GM12878 (cell line): ENCODE data around the gene MPZL1. TPM values are rescaled to one million over a fixed set of nuclear protein-coding genes. Genes with fewer than 3 reads are reported as not detected.
A peak's percentile ranks its signal among the peaks of the same experiment; 100 is the strongest.

Experiments used
- ATAC-seq: fragments of 200-7000 bp; cut with Tn5 transposase; 3 replicates; pipeline ENCODE4 v1.9.1; 2020; ENCODE audit warnings: mild to moderate bottlenecking, moderate library complexity
- BruUV-seq: library from RNA; stranded (reverse); fragments of 400-500 nt; replicated peaks from 2 replicates; lab custom pipeline; 2021; lab: Mats Ljungman, UMichigan
- CTCF ChIA-PET: fragments of 300-600 bp; sonication (Branson Sonifier 250); formaldehyde crosslinking; extraction: SDS; loops from one replicate; lab custom pipeline; 2021; ENCODE audit warnings: inconsistent platforms; lab: Yijun Ruan, JAX
- POLR2A ChIA-PET: fragments of 350-600 bp; formaldehyde crosslinking; extraction: SDS; loops from one replicate; lab custom pipeline; 2021; ENCODE audit warnings: inconsistent platforms; lab: Charles Lee
- RAD21 ChIA-PET: fragments of 300-600 bp; sonication (Branson Sonifier 250); formaldehyde crosslinking; loops from one replicate; lab custom pipeline; 2023; ENCODE audit warnings: antibody characterized with exemption; ENCODE audit not compliant: unreplicated experiment; lab: Charles Lee
- SMC1A ChIA-PET: fragments of 300-600 bp; sonication (Branson Sonifier 250); formaldehyde crosslinking; loops from one replicate; lab custom pipeline; 2023; ENCODE audit not compliant: unreplicated experiment, uncharacterized antibody; lab: Charles Lee
- DNase-seq: peaks from one replicate; pipeline ENCODE4 v3.0.0-alpha.2; 2011; ENCODE audit warnings: low read depth, low spot score
- FAIRE-seq: peaks from 3 replicates; lab custom pipeline; 2011; peaks lifted over from hg19 to GRCh38; lab: Jason Lieb, UNC
- H2AFZ ChIP-seq: 2 replicates; pipeline ENCODE4 v1.6.0; 2011; ENCODE audit warnings: low read depth, low read length, control low read depth; ENCODE audit not compliant: control insufficient read depth
- H3K27ac ChIP-seq: 2 replicates; pipeline ENCODE4 v1.5.1; 2011; ENCODE audit warnings: control low read depth; ENCODE audit not compliant: control insufficient read depth, insufficient read depth
- H3K27me3 ChIP-seq, 2 experiments: replicated peaks in 1 of 2; 2 replicates each; pipeline versions ENCODE4 v1.6.0 to v1.6.1; 2011; ENCODE audit warnings: low read length in 1 of 2; ENCODE audit not compliant: control insufficient read depth in 2 of 2, insufficient read depth in 2 of 2
- H3K36me3 ChIP-seq, 2 experiments: 2 replicates each; pipeline ENCODE4 v1.5.1; 2011; ENCODE audit warnings: low read length in 1 of 2; ENCODE audit not compliant: control insufficient read depth in 2 of 2, insufficient read depth in 2 of 2
- H3K4me1 ChIP-seq: 2 replicates; pipeline ENCODE4 v1.6.1; 2011; ENCODE audit warnings: mild to moderate bottlenecking, low read length, moderate library complexity, mixed read lengths; ENCODE audit not compliant: control insufficient read depth, insufficient read depth
- H3K4me2 ChIP-seq: 2 replicates; pipeline ENCODE4 v1.6.0; 2011; ENCODE audit warnings: control low read depth; ENCODE audit not compliant: control insufficient read depth, insufficient read depth
- H3K4me3 ChIP-seq: fragments of 200-600 bp; sonication (generic); 2 replicates; pipeline ENCODE4 v1.5.1; 2016
- H3K79me2 ChIP-seq: 2 replicates; pipeline ENCODE4 v1.6.0; 2011; ENCODE audit warnings: low read length; ENCODE audit not compliant: control insufficient read depth, insufficient read depth
- H3K9ac ChIP-seq: 2 replicates; pipeline ENCODE4 v1.8.0; 2011; ENCODE audit warnings: low read length, control low read depth, mixed read lengths; ENCODE audit not compliant: control insufficient read depth, insufficient read depth
- H3K9me3 ChIP-seq: replicated peaks from 3 replicates; pipeline ENCODE4 v1.5.1; 2011; ENCODE audit warnings: mild to moderate bottlenecking, low read length; ENCODE audit not compliant: control insufficient read depth, insufficient read depth
- H4K20me1 ChIP-seq: 2 replicates; pipeline ENCODE4 v1.6.0; 2011; ENCODE audit not compliant: control insufficient read depth, insufficient read depth
- BHLHE40 ChIP-seq, 2 experiments: fragments of 450-650 bp in 1 of 2; IDR thresholded peaks; 2 replicates each; pipeline ENCODE4 v1.6.1; 2011 to 2017; ENCODE audit warnings: low read depth in 2 of 2, borderline replicate concordance in 1 of 2, improper control_type of control experiment in 1 of 2, low read length in 1 of 2, mild to moderate bottlenecking in 1 of 2
- CHD1 ChIP-seq: IDR thresholded peaks from 2 replicates; pipeline ENCODE4 v1.6.1; 2012; ENCODE audit warnings: low read depth, low read length, improper control_type of control experiment
- EP300 ChIP-seq, 2 experiments: fragments of 150-350 bp in 1 of 2; IDR thresholded peaks; 2 replicates each; pipeline ENCODE4 v1.6.1; 2011 to 2012; ENCODE audit warnings: low read depth in 2 of 2, low read length in 2 of 2, borderline replicate concordance in 1 of 2, improper control_type of control experiment in 1 of 2, inconsistent platforms in 1 of 2; ENCODE audit not compliant: control insufficient read depth in 1 of 2
- IKZF2 ChIP-seq, 2 experiments: fragments of 450-650 bp; IDR thresholded peaks; 2 replicates each; pipeline ENCODE4 v1.6.1; 2017; ENCODE audit warnings: mild to moderate bottlenecking in 2 of 2, moderate library complexity in 2 of 2
- KLF5 ChIP-seq: fragments of 450-650 bp; IDR thresholded peaks from 2 replicates; pipeline ENCODE4 v1.6.1; 2014; ENCODE audit warnings: mild to moderate bottlenecking; ENCODE audit not compliant: partially characterized antibody
- NFIC ChIP-seq: IDR thresholded peaks from 2 replicates; pipeline ENCODE4 v1.6.1; 2012; ENCODE audit warnings: low read depth, mild to moderate bottlenecking, inconsistent platforms, low read length, moderate library complexity
- NR2C2 ChIP-seq: IDR thresholded peaks from 2 replicates; pipeline ENCODE4 v1.6.1; 2011; ENCODE audit warnings: borderline replicate concordance, low read depth; ENCODE audit not compliant: control insufficient read depth, insufficient read length
- NR2F1 ChIP-seq: fragments of 450-650 bp; conservative IDR thresholded peaks from 2 replicates; pipeline ENCODE4 v1.6.1; 2017; ENCODE audit warnings: mild to moderate bottlenecking
- NRF1 ChIP-seq: conservative IDR thresholded peaks from 2 replicates; pipeline ENCODE4 v1.6.1; 2011; ENCODE audit warnings: mild to moderate bottlenecking, low read depth, low read length, improper control_type of control experiment
- PAX8 ChIP-seq: fragments of 450-650 bp; IDR thresholded peaks from 2 replicates; pipeline ENCODE4 v1.6.1; 2017; ENCODE audit warnings: mild to moderate bottlenecking, moderate library complexity
- POLR2A ChIP-seq: IDR thresholded peaks from 2 replicates; pipeline ENCODE4 v1.6.1; 2011; ENCODE audit warnings: low read depth, mild to moderate bottlenecking, low read length
- RUNX3 ChIP-seq: IDR thresholded peaks from 2 replicates; pipeline ENCODE4 v1.6.1; 2012; ENCODE audit warnings: low read length, inconsistent platforms
- SMAD1 ChIP-seq: fragments of 450-650 bp; IDR thresholded peaks from 2 replicates; pipeline ENCODE4 v1.6.1; 2018; ENCODE audit warnings: mild to moderate bottlenecking, low read depth; ENCODE audit not compliant: partially characterized antibody
- SMC3 ChIP-seq: IDR thresholded peaks from 2 replicates; pipeline ENCODE4 v1.6.1; 2011; ENCODE audit warnings: low read length, improper control_type of control experiment, borderline replicate concordance
- ZNF622 ChIP-seq: fragments of 450-650 bp; IDR thresholded peaks from 2 replicates; pipeline ENCODE4 v1.6.1; 2017; ENCODE audit warnings: mild to moderate bottlenecking, inconsistent platforms
- WGBS: methylation state at CpG from one replicate; pipeline ENCODE4 v1.1.6; 2016; ENCODE audit warnings: low lambda C conversion rate; ENCODE audit not compliant: insufficient replicate concordance, insufficient coverage; ENCODE audit errors: missing lambda C conversion rate; 5-methylcytosine and 5-hydroxymethylcytosine counted together
- in situ Hi-C: fragments of 300-500 bp; cut with MboI; formaldehyde crosslinking; loops from 9 replicates; pipeline ENCODE4 v1.14.3; 2018; ENCODE audit warnings: mixed read lengths
- intact Hi-C: fragments of 100-400 bp; cut with micrococcal nuclease; formaldehyde crosslinking; loops from one replicate; pipeline ENCODE4 v1.14.2; 2022; ENCODE audit not compliant: unreplicated experiment
- polyA plus RNA-seq, 11 experiments: library from polyadenylated mRNA; depleted of rRNA in 4 of 11; unstranded in 6 of 11; stranded (reverse) in 5 of 11; fragments of >200 nt; fragmentation: Nextera tagmentation in 4 of 11; fragmentation: Illumina TruSeq in 1 of 11; extraction: Ambion mirVana in 4 of 11; extraction: Trizol in 1 of 11; gene quantifications; 1 replicate in 1 of 11; 2 replicates in 10 of 11; pipeline versions ENCODE4 v1.2.1 to v1.2.3, GENCODE V29; 2011 to 2016; ENCODE audit warnings: inconsistent platforms in 2 of 11, missing spikeins in 2 of 11, low read depth in 1 of 11
- total RNA-seq, 4 experiments: library from RNA; depleted of rRNA in 3 of 4; stranded (reverse); fragments of >200 nt in 3 of 4; fragmentation: Illumina TruSeq in 1 of 4; extraction: Trizol in 1 of 4; gene quantifications; 2 replicates each; pipeline versions ENCODE4 v1.2.1 to v1.2.3, GENCODE V29; 2013 to 2021
- TF ChIP-seq, protein P1 (sequence below): fragments of 450-650 bp; IDR thresholded peaks from 2 replicates; pipeline ENCODE4 v1.6.1; 2017; ENCODE audit warnings: mild to moderate bottlenecking, moderate library complexity
- TF ChIP-seq, protein P2 (sequence below): fragments of 450-650 bp; IDR thresholded peaks from 2 replicates; pipeline ENCODE4 v1.6.1; 2017; ENCODE audit warnings: low read depth, mild to moderate bottlenecking, moderate library complexity

MPZL1 gene
- total and polyA plus RNA-seq, 10 of the 15 experiments (the other 5 are each of a cell fraction or from before 2014, with no cell fraction given) = 9.8 to 60.9 (median 45.9) TPM

DNA sequence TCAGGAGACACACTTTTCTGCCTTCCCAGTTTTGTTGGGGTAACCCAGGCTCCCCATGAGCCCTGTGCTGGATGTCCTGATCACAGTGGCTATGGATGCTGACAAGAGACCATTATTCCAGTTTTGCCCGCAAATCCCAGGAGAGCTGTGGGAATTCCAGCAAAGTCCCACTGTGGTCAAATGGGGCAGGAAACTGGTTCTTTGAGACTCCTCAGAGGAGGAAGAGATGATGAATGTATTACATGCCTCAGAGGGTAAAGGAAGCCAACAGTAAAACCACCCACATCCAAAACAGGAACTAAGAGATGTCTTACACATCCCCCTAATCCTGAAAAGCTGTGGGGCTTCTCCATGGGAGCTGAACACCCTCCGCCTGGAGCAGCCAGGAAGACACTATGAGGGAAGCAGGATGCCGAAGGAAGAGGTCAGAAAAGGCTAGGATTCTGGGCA, 12.8 kb upstream of the MPZL1 start:
- Histone ChIP-seq H3K27ac (peak overlapping the region; percentile 76), H3K9me3 (no peaks in the 10 kb centered on the region), H4K20me1 (no peaks in the 10 kb centered on the region), H3K36me3 (peaks cover 0 to 13% of the 10 kb centered on the region in 2 experiments; a peak in 3 of 4 replicates), H3K4me3 (no peak overlapping the region; the same call in 1 of the 2 replicates), H3K4me2 (peak overlapping the region; percentile 89), H3K9ac (no peak overlapping the region), H2AFZ (no peak overlapping the region), H3K27me3 (no peaks in the 10 kb centered on the region), H3K4me1 (peaks cover 53% of the 10 kb centered on the region), H3K79me2 (no peaks in the 10 kb centered on the region)
- in situ Hi-C loops = no loop called here
- POLR2A ChIA-PET = interaction anchor here (0.7 to 1.4 kb wide), 2 partner anchors 11 to 44 kb away, joined by 3 read pairs; no protein-coding TSS in a partner anchor
- BruUV-seq = no TSS peak
- peak; percentile 66 for ATAC-seq
- WGBS = 3% methylated on average over 3 of the region's 3 CpGs
- RAD21 ChIA-PET = interaction anchor here (0.8 to 3.6 kb wide), 3 partner anchors 21 to 43 kb away, joined by 3 to 18 read pairs (median 4); no protein-coding TSS in a partner anchor
- CTCF ChIA-PET = interaction anchor here (0.8 to 4.8 kb wide), 9 partner anchors 21 to 375 kb away, joined by 3 to 28 read pairs (median 4); no protein-coding TSS in a partner anchor
- peak; percentile 89 for FAIRE-seq
- SMC1A ChIA-PET = interaction anchor here (0.6 to 5.6 kb wide), 9 partner anchors 15 to 168 kb away, joined by 3 to 31 read pairs (median 5); partner anchors contain the start of gene CREG1
- intact Hi-C loops = no loop called here
- peak; percentile 63 for DNase-seq
- 0 out of 2 replicates have a peak, but pooled peaks have one; percentile 25 for TF ChIP-seq NR2F1
- peak; percentile 92 for TF ChIP-seq IKZF2 (IDR thresholded peaks at IDR 0.05)
- TF ChIP-seq CHD1 = no peak
- TF ChIP-seq PAX8 = no peak
- no peak for TF ChIP-seq KLF5
- TF ChIP-seq POLR2A = no peak
- TF ChIP-seq NR2C2 = no peak
- TF ChIP-seq RUNX3 = peak; percentile 92
- peak; percentile 75; the same call in 1 of the 2 replicates for TF ChIP-seq NFIC
- TF ChIP-seq SMC3 = no peak
- no peak for TF ChIP-seq ZNF622
- no peak for TF ChIP-seq SMAD1
- TF ChIP-seq, protein P1, sequence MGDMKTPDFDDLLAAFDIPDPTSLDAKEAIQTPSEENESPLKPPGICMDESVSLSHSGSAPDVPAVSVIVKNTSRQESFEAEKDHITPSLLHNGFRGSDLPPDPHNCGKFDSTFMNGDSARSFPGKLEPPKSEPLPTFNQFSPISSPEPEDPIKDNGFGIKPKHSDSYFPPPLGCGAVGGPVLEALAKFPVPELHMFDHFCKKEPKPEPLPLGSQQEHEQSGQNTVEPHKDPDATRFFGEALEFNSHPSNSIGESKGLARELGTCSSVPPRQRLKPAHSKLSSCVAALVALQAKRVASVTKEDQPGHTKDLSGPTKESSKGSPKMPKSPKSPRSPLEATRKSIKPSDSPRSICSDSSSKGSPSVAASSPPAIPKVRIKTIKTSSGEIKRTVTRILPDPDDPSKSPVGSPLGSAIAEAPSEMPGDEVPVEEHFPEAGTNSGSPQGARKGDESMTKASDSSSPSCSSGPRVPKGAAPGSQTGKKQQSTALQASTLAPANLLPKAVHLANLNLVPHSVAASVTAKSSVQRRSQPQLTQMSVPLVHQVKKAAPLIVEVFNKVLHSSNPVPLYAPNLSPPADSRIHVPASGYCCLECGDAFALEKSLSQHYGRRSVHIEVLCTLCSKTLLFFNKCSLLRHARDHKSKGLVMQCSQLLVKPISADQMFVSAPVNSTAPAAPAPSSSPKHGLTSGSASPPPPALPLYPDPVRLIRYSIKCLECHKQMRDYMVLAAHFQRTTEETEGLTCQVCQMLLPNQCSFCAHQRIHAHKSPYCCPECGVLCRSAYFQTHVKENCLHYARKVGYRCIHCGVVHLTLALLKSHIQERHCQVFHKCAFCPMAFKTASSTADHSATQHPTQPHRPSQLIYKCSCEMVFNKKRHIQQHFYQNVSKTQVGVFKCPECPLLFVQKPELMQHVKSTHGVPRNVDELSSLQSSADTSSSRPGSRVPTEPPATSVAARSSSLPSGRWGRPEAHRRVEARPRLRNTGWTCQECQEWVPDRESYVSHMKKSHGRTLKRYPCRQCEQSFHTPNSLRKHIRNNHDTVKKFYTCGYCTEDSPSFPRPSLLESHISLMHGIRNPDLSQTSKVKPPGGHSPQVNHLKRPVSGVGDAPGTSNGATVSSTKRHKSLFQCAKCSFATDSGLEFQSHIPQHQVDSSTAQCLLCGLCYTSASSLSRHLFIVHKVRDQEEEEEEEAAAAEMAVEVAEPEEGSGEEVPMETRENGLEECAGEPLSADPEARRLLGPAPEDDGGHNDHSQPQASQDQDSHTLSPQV = no peak
- no peak for TF ChIP-seq BHLHE40 (IDR thresholded peaks at IDR 0.05; ENCODE audit: borderline replicate concordance in 1 of 2, low read depth in 2 of 2, low read length in 1 of 2)
- TF ChIP-seq NRF1 = no peak
- 0 out of 4 replicates have a peak, but pooled peaks of 1 of the 2 experiments have one; percentile 10 for TF ChIP-seq EP300 (IDR thresholded peaks at IDR 0.05; ENCODE audit: borderline replicate concordance in 1 of 2, control insufficient read depth in 1 of 2, low read depth in 2 of 2, low read length in 2 of 2)
- TF ChIP-seq, protein P2, sequence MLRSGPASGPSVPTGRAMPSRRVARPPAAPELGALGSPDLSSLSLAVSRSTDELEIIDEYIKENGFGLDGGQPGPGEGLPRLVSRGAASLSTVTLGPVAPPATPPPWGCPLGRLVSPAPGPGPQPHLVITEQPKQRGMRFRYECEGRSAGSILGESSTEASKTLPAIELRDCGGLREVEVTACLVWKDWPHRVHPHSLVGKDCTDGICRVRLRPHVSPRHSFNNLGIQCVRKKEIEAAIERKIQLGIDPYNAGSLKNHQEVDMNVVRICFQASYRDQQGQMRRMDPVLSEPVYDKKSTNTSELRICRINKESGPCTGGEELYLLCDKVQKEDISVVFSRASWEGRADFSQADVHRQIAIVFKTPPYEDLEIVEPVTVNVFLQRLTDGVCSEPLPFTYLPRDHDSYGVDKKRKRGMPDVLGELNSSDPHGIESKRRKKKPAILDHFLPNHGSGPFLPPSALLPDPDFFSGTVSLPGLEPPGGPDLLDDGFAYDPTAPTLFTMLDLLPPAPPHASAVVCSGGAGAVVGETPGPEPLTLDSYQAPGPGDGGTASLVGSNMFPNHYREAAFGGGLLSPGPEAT = peak; percentile 69
